ENCODE data around the gene CCDC85C.

The CCDC85C gene

DNA sequence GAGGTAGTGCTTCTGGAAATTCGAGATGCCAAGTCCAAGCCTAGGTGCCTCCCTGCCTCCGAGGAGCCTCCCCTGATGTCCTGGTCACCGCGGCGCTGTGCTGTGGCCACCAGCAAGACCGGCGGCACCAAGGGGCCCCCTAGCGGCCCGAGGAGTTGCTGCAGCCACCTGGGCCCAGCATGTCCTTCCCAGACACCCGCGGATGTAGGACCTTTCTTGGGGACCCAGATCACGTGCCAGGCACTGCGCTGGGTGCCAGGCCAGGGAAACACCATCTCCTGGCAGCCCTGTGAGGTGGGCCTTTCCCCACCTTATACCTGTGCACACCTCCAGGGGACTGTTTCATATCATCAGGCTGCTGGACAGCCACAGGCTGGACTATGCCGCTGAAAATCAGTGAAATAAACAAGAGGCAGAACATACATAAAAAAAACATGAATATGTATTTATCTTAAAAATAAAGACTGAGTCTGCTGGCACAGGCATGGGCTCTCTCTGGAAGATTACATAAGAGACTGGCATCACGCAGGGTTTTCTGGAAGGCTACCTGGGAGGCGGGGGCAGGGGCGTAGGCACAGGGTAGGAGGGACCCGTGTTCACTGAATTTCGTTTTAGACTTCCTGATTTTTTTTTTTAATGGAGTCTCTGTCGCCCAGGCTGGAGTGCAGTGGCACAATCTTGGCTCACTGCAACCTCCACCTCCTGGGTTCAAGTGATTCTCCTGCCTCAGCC, 25.0 kb upstream of the CCDC85C start:
- DNase-seq: no peak

DNA sequence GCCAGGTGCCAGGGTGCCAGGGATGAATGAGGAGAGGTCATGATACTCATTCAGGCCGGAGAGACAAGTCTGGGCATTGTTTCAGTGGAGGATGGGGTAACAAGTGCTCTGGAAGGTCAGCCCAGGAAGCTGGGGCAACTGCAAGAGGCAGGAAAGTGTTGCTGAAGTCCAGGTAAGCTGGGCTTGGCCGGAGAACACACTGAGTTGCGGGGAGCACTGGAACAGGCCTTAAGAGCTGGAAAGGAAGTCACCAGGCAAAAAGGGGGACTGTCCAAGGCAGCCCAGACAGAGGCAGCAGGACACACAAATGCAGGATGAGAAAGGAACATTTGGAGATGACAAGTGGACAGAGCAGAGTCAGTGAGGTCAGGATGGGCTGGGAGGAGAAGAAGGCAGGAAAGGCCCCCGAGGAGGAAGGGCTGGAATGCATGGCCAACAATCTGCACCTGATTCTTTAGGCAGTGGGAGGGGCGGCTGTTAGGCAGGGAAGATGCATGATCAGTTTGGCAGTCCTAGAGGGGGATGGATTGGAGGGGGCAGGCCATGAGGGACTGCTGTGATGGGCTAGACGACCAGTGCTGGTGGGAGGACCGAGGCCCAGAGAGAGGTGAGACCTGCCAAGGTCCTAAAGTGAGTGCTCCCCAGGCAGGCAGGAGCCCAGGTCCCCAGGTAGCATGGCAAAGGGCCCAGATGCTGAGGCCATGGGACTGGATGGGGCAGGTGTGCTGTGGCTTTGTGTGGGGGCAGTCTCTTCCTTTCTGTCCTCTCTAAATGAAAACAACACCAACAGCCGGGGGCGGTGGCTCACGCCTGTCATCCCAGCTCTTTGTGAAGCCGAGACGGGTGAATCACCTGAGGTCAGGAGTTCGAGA, 23.7 kb upstream of the CCDC85C start:
- no peak for DNase-seq

DNA sequence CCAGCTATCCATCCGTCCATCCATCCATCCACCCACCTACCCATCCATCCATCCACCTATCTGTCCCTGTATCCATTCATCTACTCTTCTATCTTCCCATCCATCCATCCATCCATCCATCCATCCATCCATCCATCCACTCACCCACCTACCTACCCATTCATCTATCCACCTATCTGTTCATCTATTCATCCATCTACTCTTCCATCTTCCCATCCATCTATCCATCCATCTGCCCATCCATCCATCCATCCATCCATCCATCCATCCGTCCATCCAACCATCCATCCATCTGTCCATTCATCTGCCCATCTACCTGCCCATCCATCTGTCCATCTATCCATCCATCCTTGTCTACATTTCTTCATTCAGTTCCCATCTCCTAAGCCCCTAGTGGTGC, 23.1 kb upstream of the CCDC85C start:
- DNase-seq: no peak

- DNase-seq: no peak
These were observed 22.1 kb upstream of the CCDC85C start for GRCh38 chr14:99626041-99626648.

DNA sequence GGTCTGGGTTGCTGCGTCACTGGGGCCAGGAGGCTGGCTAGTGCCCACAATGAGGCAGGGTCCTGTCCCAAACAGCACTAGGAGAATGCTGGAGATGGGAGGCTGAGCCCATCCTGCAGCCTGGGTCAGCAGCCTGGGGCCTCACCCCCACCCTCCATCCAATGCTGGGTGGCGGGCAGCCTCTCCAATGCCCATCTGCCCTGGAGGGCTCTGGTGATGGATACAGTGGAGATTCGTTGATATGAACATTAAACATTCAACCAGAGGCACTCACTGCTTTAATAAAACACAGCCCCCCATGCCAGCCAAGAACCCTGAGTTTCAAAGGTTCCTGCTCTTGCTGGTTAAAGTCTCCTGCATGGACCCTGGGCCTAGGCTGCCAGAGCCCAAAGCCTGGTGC, 21.5 kb upstream of the CCDC85C start:
- DNase-seq: no peak

DNA sequence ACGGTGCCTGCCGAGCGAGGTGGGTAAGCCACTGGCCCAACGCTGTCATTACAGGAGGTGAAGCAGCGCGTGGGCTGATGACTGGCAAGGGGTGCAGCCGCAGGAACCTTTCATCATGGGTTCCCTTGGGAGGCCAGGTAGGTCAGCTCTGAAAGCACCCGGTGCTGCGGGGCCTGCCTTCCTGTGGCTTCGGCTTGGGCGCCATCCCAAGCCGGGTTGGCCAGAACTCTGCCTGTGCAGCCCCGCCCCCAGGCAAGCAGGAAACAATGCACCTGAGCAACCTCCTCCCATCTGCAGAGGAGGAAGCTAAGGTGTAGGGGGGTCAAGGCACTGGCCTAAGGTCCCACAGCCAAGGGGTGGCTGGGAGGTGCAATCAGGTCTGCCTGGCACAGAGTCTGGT, 21.0 kb upstream of the CCDC85C start:
- DNase-seq: no peak

GRCh38 chr14:99624024-99624423, 20.0 kb upstream of the CCDC85C start:
- DNase-seq: no peak

DNA sequence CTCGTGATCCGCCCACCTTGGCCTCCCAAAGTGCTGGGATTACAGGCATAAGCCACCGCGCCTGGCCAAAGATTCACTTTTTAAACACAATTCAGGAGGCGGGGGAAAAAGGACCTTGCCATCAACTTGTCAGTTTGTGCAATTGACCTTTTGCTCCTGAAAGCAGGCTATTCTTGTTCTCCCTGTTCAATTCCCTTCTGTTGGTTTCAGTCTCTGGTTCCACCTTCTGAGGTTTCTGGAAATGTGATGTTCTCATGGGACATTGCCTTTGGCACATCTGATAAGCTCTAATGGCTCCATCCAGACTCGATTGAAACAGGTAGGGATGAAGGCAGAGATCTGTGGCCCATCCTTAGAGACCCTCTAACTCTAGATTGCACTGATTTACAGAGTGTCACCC, 17.9 kb upstream of the CCDC85C start:
- DNase-seq: no peak

- DNase-seq: no peak
These were observed 16.1 kb upstream of the CCDC85C start for GRCh38 chr14:99619835-99620834.

- DNase-seq: no peak
These were observed 13.1 kb upstream of the CCDC85C start for GRCh38 chr14:99616832-99617800.

DNA sequence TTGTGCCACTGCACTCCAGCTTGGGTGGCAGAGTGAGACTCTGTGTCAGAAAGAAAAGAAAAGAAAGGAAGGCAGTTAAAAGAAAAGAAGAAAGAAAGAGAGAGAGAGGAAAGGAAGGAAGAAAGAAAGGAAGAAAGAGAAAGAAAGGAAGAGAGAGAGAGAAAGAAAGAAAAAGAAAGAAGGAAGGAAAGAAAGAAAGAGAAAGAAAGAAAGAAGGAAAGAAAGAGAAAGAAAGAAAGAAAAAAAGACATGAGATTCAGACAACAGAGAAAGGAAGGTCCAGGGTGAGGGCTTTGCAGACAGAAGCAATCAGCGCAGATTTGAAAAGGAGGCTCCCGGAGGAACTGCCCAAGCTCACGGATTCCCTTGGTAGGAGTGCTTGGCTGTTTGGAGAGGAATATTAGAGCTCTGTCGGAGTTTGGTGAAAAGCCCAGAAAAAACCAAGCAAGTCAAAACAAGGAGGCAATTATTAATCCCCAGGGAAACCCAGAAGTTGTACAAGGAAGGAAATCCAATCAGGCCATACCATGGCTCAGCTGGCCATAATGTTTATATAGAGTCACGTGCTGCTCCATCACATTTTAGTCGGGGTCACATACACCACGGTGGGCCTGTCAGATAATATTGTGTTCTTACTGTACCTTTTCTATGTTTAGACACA, 11.6 kb upstream of the CCDC85C start:
- no peak for DNase-seq

- no peak for DNase-seq
These were observed 8.8 kb upstream of the CCDC85C start for GRCh38 chr14:99612738-99613330.

GRCh38 chr14:99612071-99612737, 8.2 kb upstream of the CCDC85C start:
- no peak for DNase-seq

- no peak for DNase-seq
These were observed 7.6 kb upstream of the CCDC85C start for GRCh38 chr14:99611646-99612045.

DNA sequence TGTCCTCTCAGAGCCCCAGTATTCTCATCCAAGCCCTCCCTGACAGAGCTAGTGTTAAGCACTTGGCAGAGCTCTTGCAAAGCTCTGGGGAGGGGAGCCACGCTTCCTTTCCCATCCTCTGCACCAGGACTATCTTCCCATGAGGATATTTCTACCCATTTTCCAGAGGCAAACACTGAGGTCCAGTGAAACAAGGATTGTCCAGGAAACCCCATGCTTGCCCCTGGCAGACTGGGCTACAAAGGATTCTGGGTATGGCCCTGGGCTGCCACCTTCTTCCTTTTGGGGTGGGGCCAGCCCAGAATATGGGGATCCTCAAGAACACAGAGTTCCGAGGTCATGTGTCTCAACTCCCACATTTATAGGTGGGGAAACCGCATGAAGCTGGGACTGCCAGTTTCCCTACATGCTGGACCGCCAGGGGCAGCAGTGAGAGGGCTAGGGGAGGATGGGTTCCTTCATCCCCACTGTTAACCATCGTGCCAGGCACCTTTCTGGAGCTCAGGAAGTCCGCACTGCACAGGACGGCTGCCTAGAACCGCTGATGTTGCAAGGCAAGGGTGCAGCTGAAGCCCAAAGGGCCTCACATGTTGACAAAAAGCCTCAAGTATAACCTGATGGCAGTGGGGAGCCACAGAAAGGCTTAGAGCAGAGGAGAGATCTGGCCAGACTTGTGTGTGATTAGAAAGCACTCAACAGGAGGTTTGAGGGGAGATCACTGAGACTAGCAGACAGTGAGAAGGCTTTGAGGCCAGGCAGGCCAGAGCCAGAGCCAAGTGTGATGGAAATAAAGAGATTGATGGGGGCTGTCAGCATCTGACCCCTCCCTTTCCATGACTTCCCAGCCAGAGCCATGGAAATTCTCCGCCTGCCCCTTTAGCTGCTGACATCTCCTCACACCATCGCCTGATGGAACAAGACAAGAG, 5.5 kb upstream of the CCDC85C start:
- DNase-seq: no peak

DNA sequence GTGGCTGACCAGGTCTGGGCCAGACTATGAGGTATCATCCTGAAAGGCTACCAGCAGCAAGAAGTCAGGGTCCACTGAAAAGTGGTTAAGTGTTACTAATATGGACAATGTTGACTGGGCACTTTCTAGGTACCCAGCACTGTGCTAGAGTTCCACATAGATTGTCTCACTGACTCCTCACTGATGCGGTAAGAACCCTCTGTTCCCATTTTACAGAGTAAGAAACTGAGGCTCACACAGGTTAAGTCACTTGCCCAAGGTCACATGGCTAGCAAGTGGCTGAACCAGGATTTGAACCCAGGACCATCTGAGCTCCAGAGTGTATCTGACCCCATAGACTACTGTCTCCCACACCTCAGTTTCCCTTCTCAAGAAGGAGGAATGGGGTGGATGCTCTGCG, 4.6 kb upstream of the CCDC85C start:
- DNase-seq: no peak

DNA sequence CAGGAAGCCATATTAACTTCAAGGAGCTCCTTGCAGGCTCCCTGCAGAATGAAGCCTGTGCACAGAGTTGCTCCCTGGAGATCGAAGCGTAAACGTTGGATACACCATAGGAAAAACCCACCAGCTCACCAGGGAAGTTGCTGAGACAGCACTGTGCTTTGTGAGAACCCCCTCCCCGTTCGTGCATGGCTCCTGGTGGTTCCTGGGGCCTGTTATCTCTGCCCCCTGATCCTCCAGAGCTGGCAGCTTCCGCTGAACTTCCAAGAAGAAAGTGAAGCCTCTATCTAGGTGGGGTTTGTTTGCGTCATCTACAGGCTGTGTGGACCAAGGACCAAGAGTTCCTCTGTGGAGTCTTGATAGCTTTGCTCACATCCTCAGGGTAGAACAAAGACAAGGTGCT, 2.4 kb upstream of the CCDC85C start:
- DNase-seq: no peak

- no peak for DNase-seq
These were observed 1.4 kb upstream of the CCDC85C start for GRCh38 chr14:99605299-99605961.

Measured in cortex of kidney (tissue), 1 donor.